Measurements from ENCODE around the gene COX20. TPM values are rescaled to one million over a fixed set of nuclear protein-coding genes. Genes with fewer than 3 reads are reported as not detected.

COX20 gene
- total RNA-seq, 1 experiment from 2014 or later: 101 TPM

GRCh38 chr1:244850099-244850852 is 14.8 kb downstream of the COX20 start:
- DNase-seq (ENCODE audit: extremely low read depth, low read depth): no peak

- DNase-seq (ENCODE audit: extremely low read depth, low read depth): no peak
These were observed 15.4 kb downstream of the COX20 start for GRCh38 chr1:244850896-244851295.

DNA sequence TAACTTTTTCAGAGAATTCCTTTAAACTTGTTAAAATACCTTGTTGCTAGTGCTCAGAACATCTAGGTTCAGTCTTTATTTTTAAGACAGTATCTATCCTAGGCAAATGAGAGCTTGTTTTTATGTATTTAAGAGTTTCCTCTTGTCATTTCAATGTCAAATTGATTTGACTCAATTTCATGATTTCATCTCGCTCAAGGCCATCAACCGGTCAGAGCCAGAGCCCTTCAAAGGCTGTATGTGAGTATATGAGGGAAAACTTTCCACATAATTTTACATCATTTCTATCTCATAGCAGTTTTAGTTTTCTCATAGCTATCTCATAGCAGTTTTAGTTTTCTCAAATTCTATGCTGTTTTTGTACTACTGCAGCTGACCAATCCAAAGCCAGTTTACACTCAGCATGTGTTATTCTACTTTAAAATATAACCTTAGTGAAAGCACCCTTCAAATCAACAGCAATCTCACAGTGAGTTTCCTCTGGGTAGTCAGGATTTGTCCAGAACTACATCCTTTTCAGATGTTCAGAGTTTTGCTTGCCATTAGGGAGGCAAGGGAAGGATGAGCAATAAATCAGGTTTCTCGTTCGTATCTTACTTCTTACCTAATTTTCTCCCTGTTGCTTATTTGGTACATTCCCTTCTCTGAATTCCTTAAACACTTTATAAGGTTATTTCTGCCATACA is 16.2 kb downstream of the COX20 start:
- no peak for DNase-seq (ENCODE audit: extremely low read depth, low read depth)

DNA sequence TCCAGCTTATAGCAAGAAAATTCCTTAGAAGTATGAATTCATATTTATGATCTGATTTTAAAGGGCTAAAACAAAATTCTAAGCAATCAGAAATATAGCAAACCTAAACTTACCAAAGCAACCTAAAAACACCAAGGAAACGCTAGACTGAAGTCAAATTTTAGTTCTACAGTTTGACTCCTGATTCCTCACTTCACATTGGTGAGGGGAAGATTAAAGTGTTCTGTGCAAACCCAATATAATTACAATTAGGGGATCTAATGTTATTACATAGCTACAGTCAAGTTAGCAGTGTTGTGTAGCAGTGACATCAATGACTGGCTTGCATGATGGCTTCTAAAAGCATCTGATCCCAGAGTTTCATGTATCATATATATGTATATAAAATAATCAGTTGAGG is 17.2 kb downstream of the COX20 start:
- no peak for DNase-seq (ENCODE audit: extremely low read depth, low read depth)

DNA sequence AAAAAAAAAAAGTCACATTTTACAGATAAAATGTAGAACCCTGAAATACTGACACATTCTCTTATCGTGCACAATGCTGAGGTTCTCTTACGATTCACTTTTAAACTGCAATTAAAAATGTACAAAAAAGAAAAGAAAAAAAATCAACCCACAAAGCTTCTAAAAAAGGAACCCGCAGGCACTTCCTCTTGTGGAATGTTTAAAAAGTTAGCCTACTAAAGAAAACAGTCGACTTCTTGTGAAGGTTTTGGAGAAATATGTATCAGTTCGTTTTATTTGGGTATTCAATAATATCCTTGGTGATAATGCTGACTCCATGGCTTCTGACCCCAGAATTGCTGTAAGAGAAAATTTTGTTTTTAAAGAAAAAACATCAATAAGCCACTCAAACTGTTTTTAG is 18.7 kb downstream of the COX20 start:
- DNase-seq (ENCODE audit: extremely low read depth, low read depth): no peak

DNA sequence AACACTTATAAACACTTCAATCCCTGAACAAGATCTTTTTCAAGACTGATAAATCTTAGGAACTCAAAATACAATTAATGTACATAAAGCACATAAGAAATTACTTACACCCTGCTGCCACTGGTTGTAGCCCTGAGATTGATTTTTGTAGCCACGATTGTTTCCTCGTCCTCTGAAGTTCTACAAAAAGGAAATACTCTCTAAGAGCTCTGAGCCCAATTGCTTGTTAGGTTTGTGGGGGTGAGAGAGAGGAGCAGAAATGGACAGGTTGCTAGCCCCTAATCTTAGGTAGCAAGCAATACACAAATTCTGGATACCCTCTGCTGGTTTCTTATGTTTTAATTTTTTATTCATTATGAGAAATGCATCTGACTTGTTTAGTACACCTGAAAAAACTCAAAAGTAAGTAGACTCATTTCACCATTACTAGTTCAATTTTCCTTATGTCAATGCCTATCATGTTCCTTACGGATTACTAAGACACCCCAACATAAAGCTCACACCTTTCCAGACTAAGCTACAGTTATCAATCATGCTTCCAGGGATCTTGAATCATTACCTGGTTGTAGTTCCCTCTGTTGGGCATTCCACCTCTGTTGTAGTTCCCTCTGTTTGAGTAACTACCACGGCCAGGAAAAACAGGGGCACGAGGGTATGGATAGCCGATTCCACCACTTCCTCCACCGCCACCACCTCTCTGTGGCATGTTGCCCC is 19.6 kb downstream of the COX20 start:
- no peak for DNase-seq (ENCODE audit: extremely low read depth, low read depth)

GRCh38 chr1:244857761-244858160 is 22.3 kb downstream of the COX20 start:
- DNase-seq (ENCODE audit: extremely low read depth, low read depth): no peak

DNA sequence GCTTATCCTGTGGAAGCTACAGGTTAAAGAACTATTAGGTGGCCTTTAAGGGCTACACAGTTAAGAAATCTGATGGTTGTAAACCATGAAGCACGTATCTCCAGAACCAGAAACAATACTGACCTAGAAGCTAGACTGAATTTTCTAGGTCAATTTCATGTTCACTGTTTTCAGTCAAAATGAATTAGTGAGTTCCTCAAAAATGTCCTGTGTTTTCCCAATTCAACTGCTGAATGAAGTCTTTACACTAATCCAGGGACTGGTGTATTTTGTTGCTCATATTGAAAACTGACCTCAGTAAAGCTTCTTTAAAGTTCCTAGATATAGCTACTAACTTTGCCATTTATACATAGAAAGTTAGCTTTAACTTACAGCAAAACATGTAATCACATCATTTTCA is 22.9 kb downstream of the COX20 start:
- no peak for DNase-seq (ENCODE audit: extremely low read depth, low read depth)

- no peak for DNase-seq (ENCODE audit: extremely low read depth, low read depth)
These were observed 24.6 kb downstream of the COX20 start for GRCh38 chr1:244860078-244860477.

DNA sequence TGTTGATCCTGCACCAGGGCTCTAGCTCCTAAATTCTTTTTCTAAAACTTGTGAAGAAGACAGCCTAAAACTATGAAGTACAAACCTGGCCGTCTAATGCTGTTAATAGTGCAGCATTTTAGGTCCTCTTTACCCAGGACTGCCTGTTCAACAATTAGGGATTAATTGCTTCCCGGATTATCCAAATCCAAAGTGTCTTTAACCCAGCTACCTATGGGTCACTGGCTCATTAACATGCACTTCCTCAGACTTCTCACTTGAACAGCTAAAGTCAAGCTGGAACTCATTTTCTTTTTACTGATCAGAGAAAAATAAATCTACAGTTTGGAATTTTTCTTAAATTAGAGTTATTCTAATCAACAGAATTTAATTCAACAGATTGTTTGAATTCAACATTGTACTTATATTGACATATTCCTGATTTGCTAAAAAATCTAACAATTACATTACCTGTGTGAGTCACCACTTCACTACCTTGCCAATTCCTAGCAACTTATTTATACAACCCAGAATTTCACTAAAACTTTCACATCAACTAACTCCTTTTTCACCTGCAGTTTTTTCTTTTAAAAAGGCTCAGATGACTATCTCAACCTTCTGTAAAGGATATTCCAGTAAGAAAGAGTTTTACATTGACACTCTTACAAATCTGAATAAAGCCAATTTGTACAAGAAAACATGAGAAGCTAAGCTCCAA is 25.6 kb downstream of the COX20 start:
- DNase-seq (ENCODE audit: extremely low read depth, low read depth): no peak

DNA sequence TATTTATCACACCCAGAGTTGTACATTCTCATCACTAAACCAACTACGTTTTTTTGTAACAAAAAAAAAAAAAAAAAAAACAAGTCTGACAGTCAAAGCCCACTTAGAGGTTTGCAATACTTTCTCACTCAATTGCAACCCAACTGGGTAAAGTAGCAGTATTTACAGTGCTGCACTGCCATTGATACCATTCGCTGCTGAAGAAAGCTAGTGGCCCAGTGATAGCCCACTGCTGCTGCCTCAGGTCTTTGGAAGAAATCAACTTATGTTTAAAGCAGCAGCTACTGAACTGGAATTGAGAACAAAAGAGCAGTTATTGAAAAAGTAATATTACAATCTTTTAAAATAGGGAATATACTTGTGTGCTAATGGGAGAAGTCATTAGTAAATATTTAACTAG is 26.2 kb downstream of the COX20 start:
- DNase-seq (ENCODE audit: extremely low read depth, low read depth): no peak

DNA sequence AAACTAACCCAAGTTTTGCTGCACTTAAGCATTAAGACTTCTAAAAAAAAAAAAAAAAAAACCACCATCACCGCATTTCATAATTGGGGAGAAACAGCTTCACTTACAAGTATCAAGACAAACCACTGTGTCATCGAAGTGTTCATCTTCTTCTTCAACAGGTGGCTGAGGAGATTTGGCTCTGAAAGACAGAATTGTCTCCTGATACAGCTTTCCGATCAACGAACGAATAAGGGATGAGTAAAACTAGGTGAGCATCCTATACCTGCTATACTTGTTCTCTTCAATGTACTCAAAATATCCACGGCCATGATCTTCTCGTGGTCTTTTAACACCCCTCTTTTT is 26.9 kb downstream of the COX20 start:
- DNase-seq (ENCODE audit: extremely low read depth, low read depth): no peak

DNA sequence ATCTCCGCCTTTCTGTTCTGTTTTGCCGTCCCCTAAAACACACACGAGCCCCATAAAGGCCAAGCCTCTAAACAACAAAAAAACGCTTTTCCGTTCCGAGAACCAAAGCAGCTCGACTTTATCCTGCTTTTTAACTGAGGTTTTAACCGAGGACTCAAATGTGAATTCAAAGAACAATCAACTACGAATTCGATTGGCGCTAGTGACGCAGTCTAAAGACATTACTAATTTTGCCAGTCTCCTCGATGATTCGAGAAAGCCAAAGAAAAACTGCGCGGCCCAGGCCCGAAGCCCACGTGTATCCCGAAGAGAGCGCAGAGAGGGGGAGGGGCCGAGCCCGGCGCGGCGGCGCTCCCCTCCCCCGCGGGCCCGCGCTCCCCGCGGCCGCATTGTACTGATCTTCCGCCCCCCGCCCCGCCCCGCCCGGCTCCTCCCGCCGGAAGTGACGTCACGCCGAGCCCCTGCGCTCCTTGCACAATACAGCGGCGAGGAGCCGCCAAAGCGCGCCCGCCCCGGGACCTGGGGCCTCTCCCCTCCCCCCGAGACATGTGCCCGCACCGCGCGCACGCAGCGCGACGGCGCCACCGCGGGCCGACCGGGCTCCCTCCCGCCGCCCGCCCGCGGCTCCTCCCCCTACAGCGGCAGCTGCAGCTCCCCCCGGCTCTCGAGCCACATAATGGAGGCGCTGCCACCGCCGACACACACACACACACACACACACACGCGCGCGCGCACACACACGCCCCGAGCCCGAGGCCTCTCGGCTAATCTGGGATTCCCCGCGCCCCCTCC is 27.4 kb downstream of the COX20 start:
- peak; percentile 98 for DNase-seq (ENCODE audit: extremely low read depth, low read depth)

DNA sequence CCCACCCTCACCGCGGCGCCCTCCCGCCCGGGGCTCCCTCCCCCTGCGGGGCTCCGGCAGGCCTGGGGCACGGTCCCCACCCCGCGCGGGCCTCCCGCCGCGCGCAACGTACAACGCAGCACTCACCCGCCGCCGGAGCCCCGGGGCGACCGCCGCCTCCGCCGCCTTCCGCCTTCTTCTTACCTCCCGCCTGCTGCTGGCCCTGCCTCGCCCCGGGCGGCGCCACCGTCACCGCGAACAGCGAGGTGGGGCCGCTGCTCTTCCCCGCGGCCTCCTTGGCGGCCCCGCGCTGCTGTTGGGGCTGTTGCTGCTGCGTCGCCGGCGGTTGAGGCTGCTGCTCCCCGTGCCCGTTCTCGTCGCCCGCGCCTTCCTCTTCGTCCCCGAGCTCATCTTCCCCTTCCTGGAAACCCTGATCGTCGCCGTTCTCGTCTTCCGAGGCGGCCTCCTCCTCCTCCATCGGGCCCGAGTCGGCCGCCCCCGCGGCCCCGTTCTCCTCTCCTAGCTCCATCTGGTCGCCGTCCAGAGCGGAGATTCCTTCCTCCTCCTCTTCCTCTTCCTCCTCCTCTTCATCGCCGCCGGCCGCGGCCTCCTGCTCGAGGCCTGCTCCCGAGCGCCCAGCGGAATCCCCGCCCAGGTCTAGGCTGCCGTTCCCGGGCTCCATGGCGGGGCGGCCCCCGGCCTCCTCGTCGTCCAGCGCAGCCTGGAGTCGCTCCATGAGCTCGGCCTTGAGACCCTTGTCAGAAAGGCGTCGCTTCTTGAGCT is 28.2 kb downstream of the COX20 start:
- no peak for DNase-seq (ENCODE audit: extremely low read depth, low read depth)

DNA sequence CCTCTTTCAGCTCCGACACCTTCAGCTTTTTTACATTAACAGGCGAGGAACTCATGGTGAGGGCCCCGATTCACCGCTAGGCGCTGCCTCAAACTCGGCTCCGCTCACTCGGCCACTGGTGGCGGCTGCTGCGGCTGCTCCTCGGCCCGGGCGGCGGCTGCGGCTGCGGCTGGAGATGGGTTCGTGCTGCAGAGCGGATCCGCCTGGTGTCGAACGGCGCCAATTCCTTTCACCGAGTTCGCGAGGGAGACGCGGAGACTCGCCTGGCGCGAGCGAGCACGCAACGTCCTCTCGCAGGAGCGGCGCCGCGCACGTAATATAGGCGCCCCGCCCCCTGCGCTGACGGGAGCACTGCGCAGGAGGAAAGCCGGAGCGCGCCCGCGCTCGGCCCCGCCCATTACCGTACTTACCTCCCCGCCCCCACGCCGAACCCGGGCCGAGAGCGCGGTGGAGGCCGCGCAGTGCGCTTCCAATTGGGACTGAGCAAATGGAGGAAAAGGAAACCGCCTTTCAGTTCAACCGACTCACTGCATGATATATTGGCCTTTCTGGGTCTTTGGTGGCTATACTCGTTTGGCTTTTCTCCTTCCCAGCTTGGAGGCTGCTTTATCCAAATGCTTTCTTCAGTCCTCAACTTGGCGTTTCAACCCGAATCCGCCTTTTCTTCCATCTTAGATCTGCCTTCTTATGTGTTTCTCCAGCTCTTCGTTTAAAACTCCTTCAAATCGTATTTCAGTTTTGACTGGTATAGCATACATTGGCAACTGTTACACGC is 29.0 kb downstream of the COX20 start, which contains the start of gene HNRNPU:
TSS of gene HNRNPU (minus strand) at position 291 of the 775 bp plus-strand sequence. CDS start at position 55, 236 bp downstream.
- DNase-seq (ENCODE audit: extremely low read depth, low read depth): peak; percentile 98

- peak; percentile 45 for DNase-seq (ENCODE audit: extremely low read depth, low read depth)
These were observed 29.5 kb downstream of the COX20 start for GRCh38 chr1:244865028-244865371.

- DNase-seq (ENCODE audit: extremely low read depth, low read depth): no peak
These were observed 30.4 kb downstream of the COX20 start for GRCh38 chr1:244865820-244866219.

GRCh38 chr1:244866355-244866754 is 30.9 kb downstream of the COX20 start:
- no peak for DNase-seq (ENCODE audit: extremely low read depth, low read depth)
